ENCODE results near the gene C6orf163.

GRCh38 chr6:87330961-87331360 lies 13.7 kb upstream of the C6orf163 start:
- TF ChIP-seq CTCF (IDR thresholded peaks at IDR 0.05; ENCODE audit: insufficient read depth, low read depth, low read length) (no peak), EZH2 (IDR thresholded peaks at IDR 0.05; ENCODE audit: insufficient read depth, low read length) (no peak)

All from astrocyte (in vitro differentiated cells and primary cell).